ENCODE data around the gene CP.

CP gene

GRCh38 chr3:149186219-149186618 lies 35.4 kb downstream of the CP start:
- TF ChIP-seq CTCF (IDR thresholded peaks at IDR 0.05; ENCODE audit: insufficient read depth, missing control alignments), result no peak
- DNase-seq (ENCODE audit: insufficient read length, low spot score) (no peak), FAIRE-seq (no peak)

GRCh38 chr3:149181182-149181581 lies 40.4 kb downstream of the CP start:
- no peak for TF ChIP-seq CTCF (IDR thresholded peaks at IDR 0.05; ENCODE audit: insufficient read depth, missing control alignments)
- FAIRE-seq (no peak), DNase-seq (ENCODE audit: insufficient read length, low spot score) (no peak)

GRCh38 chr3:149180057-149180573 lies 41.5 kb downstream of the CP start:
- DNase-seq (ENCODE audit: insufficient read length, low spot score), result no peak
- no peak for FAIRE-seq
- TF ChIP-seq CTCF (IDR thresholded peaks at IDR 0.05; ENCODE audit: insufficient read depth, missing control alignments), result no peak

- no peak for TF ChIP-seq CTCF (IDR thresholded peaks at IDR 0.05; ENCODE audit: insufficient read depth, missing control alignments)
- DNase-seq (ENCODE audit: insufficient read length, low spot score) (no peak), FAIRE-seq (no peak)
Measured at GRCh38 chr3:149179220-149179619, 42.4 kb downstream of the CP start.

- no peak for TF ChIP-seq CTCF (IDR thresholded peaks at IDR 0.05; ENCODE audit: insufficient read depth, missing control alignments)
- DNase-seq (ENCODE audit: insufficient read length, low spot score), result no peak
- FAIRE-seq, result no peak
Measured at GRCh38 chr3:149177122-149177521, 44.5 kb downstream of the CP start.

- DNase-seq (ENCODE audit: insufficient read length, low spot score) (no peak), FAIRE-seq (no peak)
- TF ChIP-seq CTCF (IDR thresholded peaks at IDR 0.05; ENCODE audit: insufficient read depth, missing control alignments), result no peak
Measured at GRCh38 chr3:149174901-149175300, 46.7 kb downstream of the CP start.

- no peak for DNase-seq (ENCODE audit: insufficient read length, low spot score)
- TF ChIP-seq CTCF (IDR thresholded peaks at IDR 0.05; ENCODE audit: insufficient read depth, missing control alignments), result no peak
- no peak for FAIRE-seq
Measured at GRCh38 chr3:149170672-149171071, 51.0 kb downstream of the CP start.

Measured in D721Med (cell line).